Stomach (tissue), 4 donors: ENCODE measurements around the gene MYO9B.

ENCODE experiments used
- POLR2AphosphoS5 ChIP-seq, 3 donors: sonication (generic); formaldehyde crosslinking; IDR thresholded peaks; one replicate each; pipeline ENCODE4 v1.6.1; 2016; ENCODE audit warnings: antibody characterized with exemption in 3 of 3
- TF ChIP-seq, protein P1 (sequence below), 7 experiments: fragments of 450-650 bp in 4 of 7; fragments of 200-600 bp in 3 of 7; sonication (generic) in 3 of 7; IDR thresholded peaks; one replicate each; pipeline ENCODE4 v1.5.1; 2016 to 2019; ENCODE audit warnings: antibody characterized with exemption in 7 of 7, control low read depth in 2 of 7, mild to moderate bottlenecking in 1 of 7

- TF ChIP-seq, protein P1, sequence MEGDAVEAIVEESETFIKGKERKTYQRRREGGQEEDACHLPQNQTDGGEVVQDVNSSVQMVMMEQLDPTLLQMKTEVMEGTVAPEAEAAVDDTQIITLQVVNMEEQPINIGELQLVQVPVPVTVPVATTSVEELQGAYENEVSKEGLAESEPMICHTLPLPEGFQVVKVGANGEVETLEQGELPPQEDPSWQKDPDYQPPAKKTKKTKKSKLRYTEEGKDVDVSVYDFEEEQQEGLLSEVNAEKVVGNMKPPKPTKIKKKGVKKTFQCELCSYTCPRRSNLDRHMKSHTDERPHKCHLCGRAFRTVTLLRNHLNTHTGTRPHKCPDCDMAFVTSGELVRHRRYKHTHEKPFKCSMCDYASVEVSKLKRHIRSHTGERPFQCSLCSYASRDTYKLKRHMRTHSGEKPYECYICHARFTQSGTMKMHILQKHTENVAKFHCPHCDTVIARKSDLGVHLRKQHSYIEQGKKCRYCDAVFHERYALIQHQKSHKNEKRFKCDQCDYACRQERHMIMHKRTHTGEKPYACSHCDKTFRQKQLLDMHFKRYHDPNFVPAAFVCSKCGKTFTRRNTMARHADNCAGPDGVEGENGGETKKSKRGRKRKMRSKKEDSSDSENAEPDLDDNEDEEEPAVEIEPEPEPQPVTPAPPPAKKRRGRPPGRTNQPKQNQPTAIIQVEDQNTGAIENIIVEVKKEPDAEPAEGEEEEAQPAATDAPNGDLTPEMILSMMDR (IDR thresholded peaks at IDR 0.05), result no peak
- no peak for TF ChIP-seq POLR2AphosphoS5 (IDR thresholded peaks at IDR 0.05)
Observed at GRCh38 chr19:17256130-17256529, 180.6 kb downstream of the MYO9B start.
